GM10266 (cell line): Measurements from ENCODE around the gene PKN2.

ENCODE experiments used
- DNase-seq: peaks from one replicate; pipeline ENCODE4 v3.0.0; 2012; ENCODE audit errors: extremely low spot score
- CTCF ChIP-seq: IDR thresholded peaks from 2 replicates; pipeline ENCODE4 v1.5.1; 2012; ENCODE audit warnings: mild to moderate bottlenecking, low read depth; ENCODE audit not compliant: control insufficient read depth, insufficient read depth; ENCODE audit errors: missing control alignments

Gene PKN2

GRCh38 chr1:88661188-88661587, 22.9 kb upstream of the PKN2 start:
- DNase-seq, result no peak
- TF ChIP-seq CTCF, result no peak

DNA sequence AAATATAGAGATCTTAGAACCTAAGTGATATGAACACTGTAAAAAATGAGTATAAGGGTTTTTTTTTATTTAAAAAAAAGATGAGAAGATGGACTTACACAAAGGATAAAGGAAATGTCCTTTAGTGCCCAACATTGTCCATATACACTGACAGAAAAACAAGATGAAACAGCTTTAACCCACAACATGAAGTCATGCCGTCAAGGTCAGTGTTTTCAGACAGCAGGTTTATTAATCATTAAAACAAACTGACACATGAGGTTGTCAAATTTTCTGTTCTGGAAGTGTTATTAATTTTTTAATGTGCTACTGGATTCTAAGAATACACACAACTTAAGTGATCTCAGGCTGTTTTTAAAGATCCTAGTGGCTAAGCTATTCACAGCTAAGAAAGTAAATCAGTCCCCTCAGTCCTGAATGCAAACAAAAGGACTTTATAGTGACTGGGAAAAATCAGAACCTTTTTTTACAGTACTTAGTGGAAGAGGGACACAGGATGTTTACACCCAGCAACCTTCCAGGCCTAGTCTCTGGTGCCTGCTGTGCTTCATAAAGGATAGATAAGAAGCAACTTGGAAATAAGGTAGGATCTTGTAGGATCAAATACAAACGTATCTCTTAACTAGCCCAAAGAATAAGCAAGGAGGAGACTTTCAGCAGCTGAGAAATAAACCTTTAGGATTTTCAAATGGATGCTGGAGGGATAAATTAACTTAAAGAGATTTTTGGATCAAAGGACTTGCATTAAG, 21.9 kb upstream of the PKN2 start:
- no peak for DNase-seq
- no peak for TF ChIP-seq CTCF

DNA sequence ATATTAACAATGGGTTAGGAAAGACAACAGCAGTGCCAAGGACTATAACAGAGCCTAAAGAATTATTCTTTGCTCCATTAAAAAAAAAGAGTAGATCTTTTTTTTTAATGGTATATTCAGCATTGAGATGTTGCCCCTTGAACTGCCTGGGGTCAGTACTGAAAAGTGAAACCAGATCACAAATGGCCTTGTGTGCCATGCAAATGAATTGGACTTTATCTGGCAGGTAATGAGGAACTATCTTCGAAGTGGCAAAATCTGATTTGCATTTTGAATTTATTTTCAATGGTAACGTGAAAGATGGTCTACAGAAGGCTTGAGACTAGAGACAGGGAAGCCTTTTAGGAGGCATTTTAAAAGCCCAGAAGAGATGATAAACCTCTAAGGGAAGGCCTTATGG, 21.4 kb upstream of the PKN2 start:
- no peak for DNase-seq
- no peak for TF ChIP-seq CTCF

DNA sequence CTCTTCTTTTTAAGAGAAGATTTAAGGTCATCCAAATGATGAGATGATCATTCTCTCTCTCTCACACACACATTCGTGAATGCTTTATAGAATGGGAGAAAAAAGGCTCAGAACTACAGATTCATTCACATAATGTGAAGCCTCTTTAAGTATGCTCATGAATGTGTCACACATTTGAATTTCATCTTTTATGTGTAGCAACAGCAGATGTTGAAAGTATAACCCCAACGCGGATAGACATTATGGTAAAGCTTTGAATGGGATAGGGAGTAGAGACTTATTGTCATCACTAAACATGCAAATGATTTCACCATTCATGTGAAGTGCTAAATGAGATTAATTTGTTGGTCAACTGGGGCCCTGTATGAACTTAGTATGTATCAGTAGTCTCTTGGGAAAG, 15.7 kb upstream of the PKN2 start:
- TF ChIP-seq CTCF, result no peak
- DNase-seq, result no peak

- no peak for TF ChIP-seq CTCF
- DNase-seq, result no peak
These were observed 13.6 kb upstream of the PKN2 start for GRCh38 chr1:88670462-88670861.

- DNase-seq, result no peak
- TF ChIP-seq CTCF, result no peak
These were observed 10.6 kb upstream of the PKN2 start for GRCh38 chr1:88673446-88673845.

DNA sequence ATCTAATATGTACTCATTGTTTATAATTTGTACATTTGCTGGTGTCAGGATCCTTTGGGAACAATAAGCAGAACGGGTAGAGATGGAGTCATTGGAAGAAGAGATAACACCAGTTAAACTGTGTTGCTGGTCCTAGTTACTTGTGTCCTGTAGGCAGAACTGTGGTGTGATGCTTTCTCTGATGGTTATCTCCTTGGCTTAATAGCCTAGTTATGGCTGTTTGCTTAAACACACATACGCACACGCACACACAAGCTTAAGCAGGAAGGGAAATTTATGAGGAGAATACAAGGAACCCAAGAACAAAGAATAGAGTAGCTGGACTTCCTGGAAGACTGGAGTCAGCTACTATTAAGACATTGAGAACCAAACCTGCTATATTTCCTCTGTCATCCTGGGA, 5.7 kb upstream of the PKN2 start:
- no peak for DNase-seq

More for the DNA sequence above, 5.7 kb upstream of the PKN2 start:
- no peak for TF ChIP-seq CTCF
